Measurements from ENCODE around the gene TRPM5.

The TRPM5 gene

DNA sequence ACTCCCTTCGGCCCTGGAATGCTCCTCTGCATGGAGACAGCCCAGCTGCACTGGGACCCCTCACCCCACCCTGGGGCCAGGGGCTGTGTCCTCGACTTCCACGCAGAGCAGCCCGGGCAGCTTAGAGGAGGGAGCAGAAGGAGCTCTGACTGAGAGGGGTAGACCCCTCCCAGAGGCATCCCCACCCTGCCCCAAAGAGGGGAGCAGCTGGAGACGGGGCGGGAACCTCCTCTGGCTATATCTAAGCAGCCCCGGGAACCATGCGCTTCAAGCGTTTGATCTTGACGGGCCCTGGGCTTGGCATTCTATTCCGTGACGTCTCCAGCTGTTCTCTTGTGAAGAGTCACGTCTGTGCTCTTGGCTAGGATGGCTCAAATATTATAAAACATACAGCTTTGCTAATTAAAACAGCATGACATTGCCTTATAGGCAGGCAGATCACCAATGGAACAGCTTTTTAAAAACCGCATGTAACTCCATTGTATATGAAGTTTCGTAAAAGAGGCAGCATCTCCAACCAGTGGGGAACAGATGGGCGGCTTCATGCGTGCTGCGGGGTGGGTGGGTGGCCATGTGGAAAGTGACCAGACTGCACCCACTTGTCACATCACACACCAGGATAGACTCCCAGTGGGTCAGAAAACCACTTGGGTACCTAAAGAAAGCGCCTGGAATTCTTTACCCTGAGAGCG is 8.2 kb upstream of the TRPM5 start:
- Histone ChIP-seq H3K27ac (ENCODE audit: insufficient read depth, low read depth, low read length, poor library complexity, severe bottlenecking) (no peak overlapping the region), H3K4me3 (ENCODE audit: insufficient read depth, low read depth, low read length) (no peak overlapping the region), H3K9me3 (ENCODE audit: control insufficient read depth, low read length) (no peaks in the 10 kb centered on the region), H3K27me3 (ENCODE audit: control insufficient read depth, insufficient read depth, low read length, poor library complexity, severe bottlenecking) (peaks cover 47% of the 10 kb centered on the region), H3K36me3 (ENCODE audit: control insufficient read depth, insufficient read depth, low read length) (no peaks in the 10 kb centered on the region), H3K4me1 (ENCODE audit: control insufficient read depth, insufficient read depth, low read length) (no peaks in the 10 kb centered on the region)
- 52% methylated on average over 20 of the region's 20 CpGs for WGBS, 2 experiments

DNA sequence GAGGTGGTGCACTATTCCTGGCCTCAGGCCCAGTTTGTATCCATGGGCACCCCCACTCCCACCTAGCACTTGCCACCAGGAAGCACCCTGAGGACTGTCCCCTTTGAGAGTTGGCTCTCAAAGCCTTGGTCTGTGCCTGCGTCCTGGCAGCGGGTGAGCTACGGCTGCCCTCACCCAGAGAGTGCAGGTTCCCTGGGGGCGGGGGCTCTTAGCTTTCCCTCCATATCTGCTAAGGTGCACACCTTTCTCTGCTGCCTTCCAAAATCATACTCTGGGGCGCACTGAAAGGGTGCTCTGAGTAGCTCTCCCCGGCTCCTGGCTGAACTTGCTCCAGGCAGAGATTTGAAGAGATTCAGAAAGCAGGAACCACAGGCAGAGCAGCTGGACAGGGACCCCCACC is 7.6 kb upstream of the TRPM5 start:
- H3K27me3 ChIP-seq (ENCODE audit: control insufficient read depth, insufficient read depth, low read length, poor library complexity, severe bottlenecking) = peaks cover 51% of the 10 kb centered on the region
- H3K4me1 ChIP-seq (ENCODE audit: control insufficient read depth, insufficient read depth, low read length) = no peaks in the 10 kb centered on the region
- no peaks in the 10 kb centered on the region for H3K36me3 ChIP-seq (ENCODE audit: control insufficient read depth, insufficient read depth, low read length)
- H3K9me3 ChIP-seq (ENCODE audit: control insufficient read depth, low read length) = no peaks in the 10 kb centered on the region
- WGBS, 2 experiments = 73 to 75% methylated on average over 6 of the region's 6 CpGs
- H3K27ac ChIP-seq (ENCODE audit: insufficient read depth, low read depth, low read length, poor library complexity, severe bottlenecking) = no peak overlapping the region
- H3K4me3 ChIP-seq (ENCODE audit: insufficient read depth, low read depth, low read length) = no peak overlapping the region

DNA sequence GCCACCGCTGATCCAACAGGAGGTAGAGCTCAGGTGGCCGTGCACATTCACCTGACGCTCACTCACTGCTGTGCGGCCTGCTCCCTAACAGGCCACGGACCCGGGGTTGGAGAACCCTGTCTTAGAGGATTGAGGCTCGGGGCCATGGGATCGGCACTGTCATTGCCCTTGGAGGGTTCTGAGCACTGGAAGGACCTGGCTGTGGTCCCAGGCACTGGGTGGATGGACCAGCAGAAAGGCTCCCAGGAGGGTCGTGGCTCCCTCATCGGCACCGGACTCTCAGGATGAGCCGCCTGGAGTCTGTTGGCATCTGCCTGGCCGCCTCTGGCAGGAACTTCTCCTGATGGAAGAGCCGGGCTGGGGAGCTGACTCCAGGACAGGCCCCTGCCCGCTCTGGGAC is 7.0 kb upstream of the TRPM5 start:
- H3K27ac ChIP-seq (ENCODE audit: insufficient read depth, low read depth, low read length, poor library complexity, severe bottlenecking) = no peak overlapping the region
- H3K4me1 ChIP-seq (ENCODE audit: control insufficient read depth, insufficient read depth, low read length) = no peaks in the 10 kb centered on the region
- peaks cover 57% of the 10 kb centered on the region for H3K27me3 ChIP-seq (ENCODE audit: control insufficient read depth, insufficient read depth, low read length, poor library complexity, severe bottlenecking)
- no peaks in the 10 kb centered on the region for H3K9me3 ChIP-seq (ENCODE audit: control insufficient read depth, low read length)
- H3K4me3 ChIP-seq (ENCODE audit: insufficient read depth, low read depth, low read length) = no peak overlapping the region
- H3K36me3 ChIP-seq (ENCODE audit: control insufficient read depth, insufficient read depth, low read length) = no peaks in the 10 kb centered on the region
- 96% methylated on average over 15 of the region's 15 CpGs for whole genome bisulfite sequencing, 2 experiments

DNA sequence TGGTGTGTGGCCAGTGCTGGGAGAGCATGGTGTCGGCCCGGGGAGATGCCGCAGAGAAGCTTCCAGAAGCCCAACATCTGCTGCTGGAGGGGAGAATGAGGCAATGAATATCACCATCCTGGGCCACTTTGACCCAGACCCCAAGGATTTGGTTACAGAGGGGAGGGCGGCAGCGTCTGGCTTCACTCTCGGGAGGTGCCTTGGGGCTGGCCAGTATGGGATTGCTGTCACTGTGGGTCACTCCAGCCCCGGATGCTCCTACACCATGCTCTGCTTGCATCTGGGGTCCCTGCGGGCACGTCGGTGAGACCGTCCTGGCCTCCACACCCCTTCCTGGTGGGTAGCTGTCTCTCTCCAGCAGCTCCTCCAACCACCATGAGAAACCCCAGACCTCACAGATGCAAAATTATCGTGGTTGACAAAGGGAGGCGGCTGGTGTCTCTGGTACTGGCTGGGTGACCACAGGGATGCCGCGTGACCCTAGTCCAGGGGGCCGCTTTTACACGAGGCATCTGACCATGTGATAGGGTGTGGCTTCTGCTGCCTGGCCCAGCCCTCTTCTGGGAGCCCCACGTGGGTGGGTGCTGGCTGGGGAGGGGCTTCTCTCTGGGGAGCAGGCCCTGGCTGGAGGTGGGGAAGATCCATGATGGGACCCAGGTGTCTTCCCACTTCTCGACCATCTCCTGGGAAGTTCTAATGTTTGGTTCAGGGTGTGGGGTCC is 6.2 kb upstream of the TRPM5 start:
- WGBS, 2 experiments = 90 to 92% methylated on average over 19 of the region's 19 CpGs
- peaks cover 62% of the 10 kb centered on the region for H3K27me3 ChIP-seq (ENCODE audit: control insufficient read depth, insufficient read depth, low read length, poor library complexity, severe bottlenecking)
- no peak overlapping the region for H3K4me3 ChIP-seq (ENCODE audit: insufficient read depth, low read depth, low read length)
- H3K36me3 ChIP-seq (ENCODE audit: control insufficient read depth, insufficient read depth, low read length) = no peaks in the 10 kb centered on the region
- no peaks in the 10 kb centered on the region for H3K4me1 ChIP-seq (ENCODE audit: control insufficient read depth, insufficient read depth, low read length)
- H3K27ac ChIP-seq (ENCODE audit: insufficient read depth, low read depth, low read length, poor library complexity, severe bottlenecking) = no peak overlapping the region
- H3K9me3 ChIP-seq (ENCODE audit: control insufficient read depth, low read length) = no peaks in the 10 kb centered on the region

DNA sequence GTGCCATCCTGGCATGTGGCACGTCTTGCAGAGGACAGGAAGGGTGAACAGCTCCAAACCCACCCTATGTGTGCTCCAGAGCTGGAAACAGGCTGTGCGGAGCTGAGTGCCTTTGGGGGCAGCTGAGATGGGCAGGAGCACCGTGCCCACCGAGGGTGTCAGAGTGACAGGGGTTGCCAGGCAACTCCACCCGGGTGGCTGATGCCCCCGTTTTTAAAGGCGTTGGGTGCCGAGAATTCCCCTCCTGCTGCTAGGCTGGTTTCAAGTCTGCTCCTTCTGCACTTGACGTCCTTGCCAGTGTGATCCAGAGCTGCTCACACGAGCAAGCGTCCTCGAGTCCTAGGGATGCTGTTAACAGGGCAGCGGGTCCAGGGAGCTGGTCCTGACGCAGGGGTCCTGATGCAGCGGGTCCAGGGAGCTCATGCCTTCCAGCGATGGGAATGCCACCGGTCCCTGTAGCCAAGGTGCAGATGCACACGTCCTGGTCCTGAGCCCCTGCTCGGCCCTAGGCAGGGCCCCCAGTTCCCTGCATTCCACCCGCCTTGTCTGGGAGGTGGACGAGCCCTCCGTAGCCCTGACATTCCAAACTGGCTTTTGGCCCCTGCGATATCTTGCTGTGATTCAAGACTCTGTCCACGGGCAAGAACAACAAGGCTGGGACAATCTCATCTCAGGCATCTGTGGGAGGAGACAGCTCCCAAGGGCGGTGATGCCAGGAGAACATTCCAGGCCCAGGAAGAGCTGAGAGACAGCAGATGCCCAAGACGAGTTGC is 5.4 kb upstream of the TRPM5 start:
- Histone ChIP-seq H3K27me3 (ENCODE audit: control insufficient read depth, insufficient read depth, low read length, poor library complexity, severe bottlenecking) (peaks cover 69% of the 10 kb centered on the region), H3K4me1 (ENCODE audit: control insufficient read depth, insufficient read depth, low read length) (no peaks in the 10 kb centered on the region), H3K36me3 (ENCODE audit: control insufficient read depth, insufficient read depth, low read length) (no peaks in the 10 kb centered on the region), H3K9me3 (ENCODE audit: control insufficient read depth, low read length) (no peaks in the 10 kb centered on the region), H3K27ac (ENCODE audit: insufficient read depth, low read depth, low read length, poor library complexity, severe bottlenecking) (no peak overlapping the region), H3K4me3 (ENCODE audit: insufficient read depth, low read depth, low read length) (no peak overlapping the region)
- WGBS, 2 experiments = 89% methylated on average over 26 of the region's 26 CpGs

DNA sequence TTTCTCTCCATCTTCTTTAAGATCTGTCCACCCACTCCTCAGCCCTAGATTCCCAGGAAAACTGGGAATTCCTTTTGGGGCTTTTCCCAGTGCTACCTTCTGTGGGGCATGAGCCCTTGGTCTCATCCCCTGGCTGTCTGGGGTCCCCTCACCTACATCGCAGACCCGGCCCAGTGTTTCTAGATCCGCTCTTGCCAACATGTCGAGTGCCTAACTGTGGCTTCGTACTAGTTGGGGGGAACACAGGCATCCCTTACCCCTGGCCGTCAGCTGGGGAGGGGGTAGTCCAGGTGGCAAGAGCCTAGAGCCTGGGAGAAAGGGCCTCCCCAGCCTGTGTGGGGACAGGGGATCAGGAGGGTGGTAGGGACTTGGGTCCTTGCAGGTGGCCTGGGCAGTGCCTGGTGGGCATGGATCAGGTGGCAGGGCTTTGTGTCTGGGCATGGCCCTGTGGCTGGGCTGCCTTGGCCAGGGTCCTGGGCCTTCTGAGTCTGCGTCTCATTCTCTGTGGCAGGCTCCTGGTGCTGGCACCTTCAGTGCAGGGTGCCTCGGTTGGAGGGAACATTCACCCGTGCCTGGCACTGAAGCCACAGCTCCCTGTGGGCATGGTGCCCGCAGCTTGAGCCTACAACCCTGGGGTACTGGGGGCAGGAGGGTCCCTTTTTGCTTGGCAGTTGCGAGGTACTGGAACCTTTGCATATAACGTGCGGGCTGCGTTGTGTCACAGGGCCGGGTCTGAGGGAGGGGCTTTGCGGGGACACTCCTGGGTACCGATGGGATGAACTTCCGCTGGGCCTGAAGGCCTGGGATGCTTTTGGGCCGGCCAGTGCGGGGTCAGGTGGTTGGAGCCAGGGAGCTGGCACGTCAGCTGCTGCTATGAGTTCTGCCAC is 4.6 kb upstream of the TRPM5 start:
- Histone ChIP-seq H3K4me3 (ENCODE audit: insufficient read depth, low read depth, low read length) (no peak overlapping the region), H3K27ac (ENCODE audit: insufficient read depth, low read depth, low read length, poor library complexity, severe bottlenecking) (no peak overlapping the region), H3K36me3 (ENCODE audit: control insufficient read depth, insufficient read depth, low read length) (no peaks in the 10 kb centered on the region), H3K9me3 (ENCODE audit: control insufficient read depth, low read length) (no peaks in the 10 kb centered on the region), H3K27me3 (ENCODE audit: control insufficient read depth, insufficient read depth, low read length, poor library complexity, severe bottlenecking) (peaks cover 69% of the 10 kb centered on the region), H3K4me1 (ENCODE audit: control insufficient read depth, insufficient read depth, low read length) (no peaks in the 10 kb centered on the region)
- 92 to 93% methylated on average over 21 of the region's 21 CpGs for WGBS, 2 experiments

DNA sequence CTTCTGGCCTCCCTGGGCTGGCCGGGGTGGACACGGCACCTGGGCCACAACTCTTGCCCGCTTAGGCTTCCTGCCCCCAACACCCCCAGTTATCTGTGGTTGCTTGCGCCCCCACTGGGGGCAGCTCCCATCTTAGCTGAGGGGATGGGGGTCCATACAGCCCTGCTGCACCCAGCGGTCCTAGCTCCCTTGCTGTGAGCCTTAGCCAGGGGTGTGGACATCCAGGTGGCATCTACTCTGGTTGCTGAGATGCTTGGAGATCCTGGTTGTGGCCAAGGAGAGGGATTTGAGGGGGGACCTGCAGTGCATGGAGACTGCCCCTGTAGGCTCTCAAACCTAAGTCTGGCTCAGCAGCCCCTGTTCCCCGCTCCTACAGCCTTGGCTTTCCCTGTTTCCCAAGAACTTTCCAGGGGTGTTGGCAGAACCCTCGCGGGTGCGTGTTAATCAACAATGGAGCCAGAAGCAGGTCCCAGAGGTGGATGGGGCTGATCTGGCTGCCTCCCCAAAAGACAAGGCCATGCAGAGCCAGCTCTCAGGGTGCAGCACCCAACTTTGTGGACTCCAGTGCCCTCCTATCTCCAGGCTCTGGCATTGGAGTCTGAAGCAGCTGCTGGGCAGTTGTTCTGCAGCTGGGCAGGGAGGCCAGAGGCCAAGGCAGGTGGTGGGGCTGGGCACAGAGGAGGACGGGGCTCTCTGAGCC is 3.8 kb upstream of the TRPM5 start:
- WGBS, 2 experiments = 89 to 91% methylated on average over 10 of the region's 10 CpGs
- H3K9me3 ChIP-seq (ENCODE audit: control insufficient read depth, low read length) = no peaks in the 10 kb centered on the region
- peaks cover 77% of the 10 kb centered on the region for H3K27me3 ChIP-seq (ENCODE audit: control insufficient read depth, insufficient read depth, low read length, poor library complexity, severe bottlenecking)
- no peak overlapping the region for H3K27ac ChIP-seq (ENCODE audit: insufficient read depth, low read depth, low read length, poor library complexity, severe bottlenecking)
- no peak overlapping the region for H3K4me3 ChIP-seq (ENCODE audit: insufficient read depth, low read depth, low read length)
- H3K4me1 ChIP-seq (ENCODE audit: control insufficient read depth, insufficient read depth, low read length) = no peaks in the 10 kb centered on the region
- no peaks in the 10 kb centered on the region for H3K36me3 ChIP-seq (ENCODE audit: control insufficient read depth, insufficient read depth, low read length)

DNA sequence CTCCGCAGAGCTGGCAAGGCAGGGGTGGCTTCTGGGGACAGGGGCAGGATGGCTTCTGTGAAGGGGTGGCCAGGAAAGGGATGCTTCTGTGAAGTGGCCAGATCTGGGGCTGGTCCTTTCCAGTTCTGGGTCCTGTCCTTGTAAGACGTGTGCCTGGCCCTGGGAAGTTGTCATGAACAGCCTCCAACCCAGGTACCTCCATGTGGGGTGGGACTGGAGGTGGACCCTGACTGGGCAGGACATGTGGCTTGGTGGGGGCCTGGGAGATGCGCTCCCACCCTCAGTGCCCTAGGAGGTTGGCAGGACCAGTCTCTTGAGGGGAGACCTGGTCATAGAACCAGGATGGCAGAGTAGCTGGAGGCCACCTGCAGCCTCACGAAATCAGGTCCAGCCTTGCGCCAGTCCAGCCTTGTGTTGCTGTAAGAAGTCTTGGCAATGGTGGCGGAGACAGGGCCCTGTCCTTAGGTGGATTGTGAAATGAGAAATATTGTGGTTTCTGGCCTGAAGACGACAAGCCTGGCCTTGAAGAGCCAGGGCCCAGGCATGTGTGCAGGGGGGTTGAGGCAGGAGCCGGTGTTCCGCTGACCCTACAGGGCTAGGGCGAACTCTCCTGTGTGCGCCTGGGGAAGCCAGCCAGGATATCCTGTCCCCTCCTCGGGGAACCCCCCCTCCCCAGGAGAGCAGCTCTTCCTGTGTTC is 3.1 kb upstream of the TRPM5 start:
- Histone ChIP-seq H3K9me3 (ENCODE audit: control insufficient read depth, low read length) (no peaks in the 10 kb centered on the region), H3K27me3 (ENCODE audit: control insufficient read depth, insufficient read depth, low read length, poor library complexity, severe bottlenecking) (peaks cover 84% of the 10 kb centered on the region), H3K36me3 (ENCODE audit: control insufficient read depth, insufficient read depth, low read length) (no peaks in the 10 kb centered on the region), H3K4me1 (ENCODE audit: control insufficient read depth, insufficient read depth, low read length) (no peaks in the 10 kb centered on the region), H3K27ac (ENCODE audit: insufficient read depth, low read depth, low read length, poor library complexity, severe bottlenecking) (no peak overlapping the region), H3K4me3 (ENCODE audit: insufficient read depth, low read depth, low read length) (no peak overlapping the region)
- WGBS, 2 experiments = 88 to 92% methylated on average over 12 of the region's 12 CpGs

All from ectodermal cell (in vitro differentiated cells).